HepG2 (cell line): Measurements from ENCODE around the gene PIF1.

Source experiments
- CTCF ChIP-seq: sonication (generic); formaldehyde crosslinking; IDR thresholded peaks from 2 replicates; pipeline ENCODE4 v1.5.0; 2020; ENCODE audit warnings: mild to moderate bottlenecking, missing genetic modification reagents, moderate library complexity
- JDP2 ChIP-seq: sonication (generic); formaldehyde crosslinking; IDR thresholded peaks from 2 replicates; pipeline ENCODE4 v1.8.1; 2022; ENCODE audit warnings: missing genetic modification reagents, borderline replicate concordance
- NONO ChIP-seq, 2 experiments: fragments of 450-650 bp in 1 of 2; sonication (generic) in 1 of 2; formaldehyde crosslinking in 1 of 2; IDR thresholded peaks in 1 of 2; conservative IDR thresholded peaks in 1 of 2; 2 replicates each; pipeline versions ENCODE4 v1.6.1 to v1.8.0; 2017 to 2022; ENCODE audit warnings: mild to moderate bottlenecking in 1 of 2, missing genetic modification reagents in 1 of 2, moderate library complexity in 1 of 2
- RXRB ChIP-seq: IDR thresholded peaks from 2 replicates; pipeline ENCODE4 v1.6.1; 2016; ENCODE audit warnings: borderline replicate concordance, missing genetic modification reagents, missing compliant biosample characterization
- TCF12 ChIP-seq, 2 experiments: fragments of 450-650 bp in 1 of 2; sonication (generic) in 1 of 2; formaldehyde crosslinking in 1 of 2; IDR thresholded peaks; 2 replicates each; pipeline versions ENCODE4 v1.6.1 to v1.8.0; 2017 to 2022; ENCODE audit warnings: antibody characterized with exemption in 1 of 2, mild to moderate bottlenecking in 1 of 2, missing genetic modification reagents in 1 of 2, moderate library complexity in 1 of 2
- U2AF1 ChIP-seq: fragments of 200-400 bp; formaldehyde crosslinking; optimal IDR thresholded peaks from 2 replicates; pipeline ENCODE3; 2017; ENCODE audit warnings: mild to moderate bottlenecking, low read depth, low read length
- ZNF782 ChIP-seq: sonication (generic); formaldehyde crosslinking; IDR thresholded peaks from 2 replicates; pipeline ENCODE4 v1.4.0; 2020; ENCODE audit warnings: missing genetic modification reagents, mild to moderate bottlenecking, borderline replicate concordance

- TF ChIP-seq JDP2 (CRISPR knock-in tag), result no peak
- TF ChIP-seq CTCF (CRISPR knock-in tag), result no peak
- no peak for TF ChIP-seq ZNF782
- no peak for TF ChIP-seq TCF12 (IDR thresholded peaks at IDR 0.05)
- no peak for TF ChIP-seq TCF12 (CRISPR knock-in tag; IDR thresholded peaks at IDR 0.05)
- no peak for TF ChIP-seq U2AF1
- TF ChIP-seq RXRB (CRISPR knock-in tag), result no peak
- TF ChIP-seq NONO (IDR thresholded peaks at IDR 0.05), result no peak
- TF ChIP-seq NONO (CRISPR knock-in tag; conservative IDR thresholded peaks at IDR 0.05), result no peak
These were observed 54.8 kb downstream of the PIF1 start for GRCh38 chr15:64770626-64771025.
